ENCODE measurements around the gene AOPEP.

The AOPEP gene

DNA sequence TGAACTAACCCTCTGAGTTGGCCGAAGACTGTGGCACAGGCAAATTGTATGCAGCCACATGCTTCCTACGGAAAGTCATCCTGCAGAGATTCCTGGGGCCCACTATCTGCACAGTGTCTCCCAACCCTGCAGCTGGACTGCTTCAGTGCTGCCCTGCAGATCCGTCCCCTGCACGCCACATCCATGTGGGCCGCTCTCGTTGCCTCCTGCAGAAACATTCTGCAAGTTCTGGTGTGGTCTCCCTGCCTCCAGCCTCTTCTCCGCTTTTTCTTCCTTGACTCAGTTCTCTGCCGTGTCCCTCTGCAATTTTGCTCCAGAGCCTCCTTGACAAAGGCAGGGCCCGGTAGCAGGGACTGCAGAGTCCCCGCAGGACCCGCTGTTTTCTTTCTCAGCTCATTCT, 249.0 kb downstream of the AOPEP start:
- no peak for DNase-seq

DNA sequence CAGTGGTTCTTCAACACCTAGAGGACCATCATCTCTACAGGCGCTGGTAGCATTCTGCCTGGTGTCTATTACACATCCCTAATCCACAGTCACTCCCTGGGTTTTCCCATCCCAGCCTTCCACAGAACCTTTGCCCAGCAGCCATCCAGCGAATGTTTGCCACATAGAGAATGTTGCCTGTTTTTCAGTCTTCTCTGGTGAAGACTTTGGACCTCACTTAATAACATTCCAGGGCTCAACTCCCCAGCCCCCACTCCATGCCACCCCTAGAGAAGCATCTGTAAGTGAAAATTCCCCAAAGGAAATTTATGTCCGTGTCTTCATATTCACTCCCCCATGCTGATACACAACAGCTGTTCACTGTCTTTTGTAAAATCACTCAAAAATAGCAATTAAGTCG, 249.6 kb downstream of the AOPEP start:
- DNase-seq = no peak

DNA sequence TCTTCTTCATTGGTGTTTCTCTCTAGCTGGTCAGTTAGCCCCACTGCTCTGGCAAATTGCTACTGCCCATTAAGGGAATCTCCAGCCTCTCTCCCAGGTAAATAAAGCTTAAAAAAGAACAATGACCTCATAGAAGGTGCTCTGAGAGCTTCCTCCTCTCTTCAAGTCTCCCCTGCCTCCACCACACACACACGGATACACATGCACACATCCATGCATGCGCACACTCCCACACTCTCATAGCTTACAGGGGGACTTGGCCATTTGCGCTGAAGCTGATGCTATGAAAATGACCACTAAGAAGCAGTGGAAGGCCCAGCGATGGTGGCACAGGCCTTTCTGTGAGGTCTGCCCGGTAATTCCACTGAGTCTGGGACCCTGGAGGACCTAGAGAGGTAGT, 250.9 kb downstream of the AOPEP start:
- DNase-seq = no peak

DNA sequence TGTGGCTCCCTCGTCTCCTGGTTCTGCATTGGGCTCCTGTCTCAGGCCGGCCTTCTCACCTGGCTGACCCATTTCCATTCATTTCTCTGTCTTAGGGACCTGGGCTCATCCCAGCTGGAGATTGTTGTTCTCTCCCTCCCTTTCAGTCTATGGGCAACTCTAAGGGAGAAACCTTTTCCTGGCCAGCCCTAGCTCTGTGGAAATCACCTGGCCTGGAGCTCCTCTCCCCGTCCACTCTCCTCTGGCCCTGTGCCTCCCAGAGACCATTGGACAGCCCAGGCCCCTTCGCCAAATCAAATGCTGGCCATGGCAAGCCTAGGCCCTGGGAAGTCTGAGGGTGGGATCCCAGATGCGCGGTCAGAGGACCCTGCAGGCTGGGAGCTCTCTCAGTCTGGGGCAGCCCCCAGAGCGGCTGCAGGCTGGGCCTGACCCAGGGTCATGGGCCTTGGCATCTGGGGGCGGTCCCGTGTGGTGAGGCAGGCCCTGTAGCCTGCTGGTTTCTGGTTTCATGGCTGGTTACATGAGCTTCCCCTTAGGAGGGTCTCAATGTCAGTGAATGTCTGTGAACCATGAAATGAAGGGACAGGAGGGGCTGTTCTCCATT, 253.5 kb downstream of the AOPEP start:
- DNase-seq = no peak

DNA sequence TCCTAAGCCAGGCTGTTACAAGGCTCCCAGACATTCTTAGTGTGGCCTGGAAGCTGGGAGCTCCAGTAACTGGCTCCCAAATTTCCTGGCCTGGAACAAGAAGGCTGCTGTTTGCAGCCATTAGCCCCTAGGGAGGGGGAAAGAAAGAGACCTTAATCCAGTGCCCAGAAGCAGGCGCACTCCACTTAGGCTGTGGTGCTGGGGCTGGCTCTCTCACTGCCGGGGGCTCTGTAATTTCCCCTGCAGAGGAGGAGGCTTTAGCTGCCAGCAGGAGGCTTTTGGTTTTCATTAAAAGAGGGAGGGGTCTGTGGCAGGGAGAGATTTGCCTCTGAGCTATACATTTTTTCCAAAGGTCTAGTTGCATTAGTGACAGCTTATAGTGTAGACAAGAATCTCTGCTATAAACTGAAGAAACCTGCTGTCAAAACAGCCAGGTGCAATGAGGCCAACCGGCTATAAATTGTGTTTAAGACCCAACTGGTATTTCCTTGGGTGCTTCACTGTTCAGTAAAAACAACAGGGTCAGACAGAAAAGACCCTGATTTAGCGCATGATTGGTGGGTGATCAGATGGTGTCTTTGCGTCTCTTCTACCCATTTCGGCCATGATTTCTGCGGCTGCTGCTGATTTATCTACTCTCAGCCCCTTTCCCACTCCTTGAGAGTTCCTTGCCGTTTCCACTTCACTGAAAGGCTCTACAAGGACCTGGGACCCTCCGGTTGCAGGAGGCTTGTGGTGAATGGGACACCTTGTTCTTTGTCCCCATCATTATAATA, 254.6 kb downstream of the AOPEP start:
- no peak for DNase-seq

DNA sequence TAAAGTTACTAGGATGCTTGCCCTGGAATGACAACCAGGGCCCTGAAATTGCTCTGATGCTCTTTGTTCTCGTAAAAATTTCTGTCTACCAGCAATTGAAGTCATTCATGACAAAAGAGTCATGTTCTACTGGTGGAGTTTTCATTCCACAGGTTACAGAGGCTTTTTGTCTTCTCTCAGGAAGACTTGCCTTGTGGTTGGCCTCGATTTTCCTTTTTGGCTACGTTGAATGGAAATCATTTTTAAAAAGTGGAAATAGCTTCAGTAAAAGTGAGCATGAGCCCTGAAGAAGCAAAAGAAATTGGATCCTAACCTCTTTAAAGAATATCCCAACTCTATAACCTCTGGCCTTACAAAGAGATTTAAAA, 255.2 kb downstream of the AOPEP start:
- DNase-seq = no peak

DNA sequence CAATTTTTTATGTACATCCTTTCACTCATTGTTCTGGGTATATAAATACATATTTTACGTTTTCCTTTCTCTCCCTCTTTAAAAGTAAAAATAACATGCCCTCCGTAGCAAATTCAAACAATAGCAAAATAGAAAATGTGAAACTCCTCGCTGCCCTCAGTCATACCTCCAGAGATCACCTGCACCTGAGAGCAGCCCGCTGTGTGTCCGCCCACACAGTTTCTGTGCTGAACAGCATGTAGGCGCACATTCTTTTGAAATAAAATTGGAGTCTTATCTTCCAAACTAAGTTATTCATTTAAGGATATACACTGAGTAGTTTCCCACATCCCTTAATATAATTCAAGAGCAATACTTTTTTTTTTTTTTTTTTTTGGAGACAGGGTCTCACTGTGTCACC, 255.7 kb downstream of the AOPEP start:
- DNase-seq = no peak

DNA sequence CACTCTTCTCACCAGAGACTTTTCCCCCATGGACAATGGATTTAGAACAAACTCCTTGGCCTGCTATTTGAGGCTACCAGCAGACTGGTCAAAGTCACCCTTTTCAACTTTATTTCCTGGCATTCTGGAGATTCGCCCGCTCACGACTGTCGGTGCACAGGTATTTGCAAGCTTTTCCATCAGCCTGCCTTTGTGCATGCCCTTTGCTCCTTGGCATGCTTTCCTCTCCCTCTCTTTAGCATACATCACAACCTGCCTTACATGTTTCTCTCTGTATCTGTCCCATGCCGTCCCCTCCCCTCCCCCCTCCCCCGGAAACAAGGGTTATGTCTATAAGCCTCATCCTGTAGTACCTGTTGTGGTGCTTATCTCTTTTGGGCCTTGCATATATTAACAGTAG, 257.1 kb downstream of the AOPEP start:
- DNase-seq = no peak

DNA sequence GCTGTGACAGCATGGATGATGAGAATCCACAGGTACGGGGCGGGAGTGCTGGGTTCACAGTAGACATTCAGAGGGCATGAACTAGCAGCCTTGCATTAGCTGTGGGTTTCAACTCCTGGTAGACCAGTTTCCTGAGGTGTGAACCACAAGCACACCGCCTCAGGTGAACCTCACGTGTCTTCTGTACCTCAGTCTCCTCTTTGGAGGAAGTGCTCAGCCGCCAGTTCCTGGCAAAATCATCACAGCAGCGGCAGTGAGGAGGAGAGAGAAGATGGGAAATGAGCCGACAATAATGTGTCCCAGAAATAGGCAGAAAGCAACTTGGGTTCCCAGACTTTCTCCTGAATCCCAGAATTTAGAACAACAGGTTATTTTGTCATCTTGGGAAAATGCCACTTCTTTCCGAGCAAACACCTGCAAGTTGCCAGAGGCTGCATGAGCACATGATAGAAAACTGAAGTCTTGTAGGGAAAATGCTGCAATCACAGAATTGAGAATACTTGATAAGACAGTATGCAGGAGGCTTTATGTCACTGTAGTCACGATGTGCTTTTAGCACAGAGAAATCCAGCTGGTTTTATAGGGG, 258.5 kb downstream of the AOPEP start:
- DNase-seq = no peak

DNA sequence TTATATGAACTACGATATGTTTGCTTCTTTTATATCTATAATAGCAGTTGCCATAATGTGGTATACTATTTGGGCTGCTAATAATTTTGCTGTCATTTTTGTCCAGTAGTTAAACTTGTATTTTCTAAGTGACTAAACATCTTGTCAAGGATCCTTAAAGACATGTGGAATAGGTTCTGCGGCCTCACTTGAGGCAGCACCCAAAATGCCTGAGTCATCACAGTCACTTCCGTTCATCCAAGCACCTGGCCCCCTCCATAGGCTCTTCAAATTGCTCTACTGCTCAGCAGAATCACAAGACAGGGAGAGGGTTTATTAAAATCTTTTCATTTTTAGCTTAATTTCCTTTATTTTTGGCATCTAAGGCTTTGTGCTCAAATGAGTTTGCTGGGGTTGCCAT, 259.1 kb downstream of the AOPEP start:
- DNase-seq = no peak

DNA sequence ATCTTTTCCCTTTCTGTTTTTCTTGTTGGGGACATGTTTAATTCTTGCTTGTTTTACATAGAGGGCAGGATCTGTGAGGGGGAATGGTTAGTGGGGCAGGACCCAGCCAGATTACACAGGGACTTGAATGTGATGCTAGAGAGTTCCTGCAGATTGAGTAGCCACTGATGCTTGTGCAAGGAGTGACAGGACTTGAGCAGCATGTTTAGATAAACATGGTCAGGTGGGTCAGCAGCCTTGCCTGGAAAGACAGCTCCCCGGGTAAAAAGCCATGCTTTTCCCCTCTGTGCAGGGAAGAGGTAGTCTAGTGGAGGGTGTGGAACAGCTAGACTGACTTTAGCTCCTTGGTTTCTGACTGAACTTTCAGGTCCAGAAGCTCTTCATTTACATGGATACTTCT, 261.2 kb downstream of the AOPEP start:
- no peak for DNase-seq

DNA sequence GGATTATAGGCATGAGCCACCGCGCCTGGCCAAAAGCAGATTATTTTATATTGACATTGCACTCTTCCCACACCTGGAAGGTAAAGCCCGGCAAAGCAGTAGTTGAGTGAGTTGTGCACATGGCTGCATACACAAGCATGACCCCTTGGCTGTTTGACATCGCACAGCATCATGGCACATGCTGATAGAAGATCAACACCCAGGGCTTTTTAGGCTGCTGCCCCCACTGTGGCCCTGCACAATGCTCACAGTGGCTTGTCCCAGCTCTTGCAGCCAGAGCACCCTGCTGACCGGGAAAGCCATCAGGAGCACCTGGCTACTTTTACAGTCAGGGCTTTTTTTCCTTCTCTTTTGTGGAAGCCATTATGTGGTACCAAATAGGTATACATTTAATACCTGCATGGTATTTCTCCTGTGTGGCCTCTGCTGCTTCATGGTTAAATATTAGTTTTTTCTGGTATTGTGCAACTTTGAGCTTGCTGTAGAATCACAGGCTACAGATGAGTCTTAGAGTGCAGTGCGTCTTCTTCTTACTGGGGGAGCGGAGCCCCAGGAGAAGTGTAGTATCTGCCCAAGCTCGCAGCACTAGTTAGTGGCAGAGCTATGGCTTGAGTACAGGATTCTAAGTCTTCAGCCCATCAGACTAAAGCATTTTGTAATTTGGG, 264.5 kb downstream of the AOPEP start:
- no peak for DNase-seq

DNA sequence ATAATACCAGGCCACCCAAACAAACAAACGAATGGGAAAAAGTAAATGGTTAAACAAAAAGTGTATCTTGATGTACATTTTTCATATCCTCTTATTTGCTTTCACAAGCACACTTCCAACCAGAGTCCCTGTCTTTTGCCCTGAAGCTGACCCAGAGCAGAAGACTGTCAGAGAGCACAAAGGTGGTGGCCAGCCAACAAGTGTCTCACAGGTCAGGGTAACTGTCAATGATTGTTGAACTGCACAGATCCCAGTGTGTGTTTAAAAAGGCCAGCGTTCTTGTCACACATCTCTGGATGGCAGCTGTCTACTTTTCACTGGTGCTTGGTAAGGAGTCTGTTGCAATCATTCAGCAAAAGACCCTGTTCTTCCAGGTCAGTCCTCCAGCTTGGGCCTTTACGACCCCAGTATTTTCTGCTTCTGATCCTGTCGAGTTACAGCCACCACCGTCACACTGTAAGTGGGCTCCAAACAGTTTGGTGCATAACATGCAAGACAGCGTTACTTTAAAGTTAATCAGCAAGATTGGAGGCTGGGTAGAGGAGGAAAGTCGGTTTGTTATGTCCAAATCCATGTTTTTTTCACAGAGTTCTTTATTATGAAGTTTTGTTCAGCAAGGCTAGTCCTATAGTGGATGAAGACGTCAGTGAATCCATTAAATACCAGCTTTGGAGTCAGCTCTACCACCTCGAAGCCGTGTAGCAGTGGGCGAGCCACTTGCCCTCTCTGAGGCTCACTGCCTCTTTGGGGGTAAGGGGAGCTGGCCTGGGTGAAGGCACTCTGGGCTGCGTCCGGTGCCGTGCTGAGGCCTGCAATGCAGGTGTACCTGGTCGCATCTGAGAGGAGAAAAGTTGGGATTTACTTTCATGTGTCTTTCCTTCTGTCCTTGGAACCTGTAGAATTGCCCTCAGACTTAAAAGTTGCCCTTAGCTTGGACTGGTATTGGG, 265.7 kb downstream of the AOPEP start:
- no peak for DNase-seq

DNA sequence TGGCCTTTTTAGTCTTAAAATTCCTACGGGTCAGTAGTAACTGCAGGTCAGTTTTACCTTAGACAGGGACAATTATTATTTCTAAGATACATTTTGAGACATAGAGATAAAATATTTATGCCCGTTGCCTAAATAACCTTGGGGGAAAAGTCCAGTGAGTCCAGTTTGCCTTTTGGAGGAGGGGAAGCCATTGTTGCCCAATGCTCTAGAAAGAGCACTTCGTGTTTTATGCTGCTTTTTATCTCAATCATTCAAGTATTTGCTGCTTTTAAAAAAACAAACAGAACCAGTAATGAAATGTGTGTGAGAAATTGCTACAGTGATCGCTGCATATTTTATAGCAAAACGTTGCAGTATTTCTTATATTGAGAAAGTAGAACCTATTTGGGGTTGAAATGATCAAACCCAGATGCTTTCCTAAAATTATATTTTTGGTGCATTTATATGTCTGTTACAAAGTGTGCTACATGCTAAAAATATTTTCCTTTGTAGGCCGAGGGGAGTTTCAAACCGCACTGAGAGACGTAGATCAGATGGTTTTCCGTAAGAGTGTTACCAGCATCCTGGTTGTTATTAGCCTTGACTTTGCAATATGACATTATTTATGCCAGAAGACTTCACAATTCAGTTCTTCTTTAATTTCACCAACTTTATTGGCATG, 266.8 kb downstream of the AOPEP start:
- no peak for DNase-seq

DNA sequence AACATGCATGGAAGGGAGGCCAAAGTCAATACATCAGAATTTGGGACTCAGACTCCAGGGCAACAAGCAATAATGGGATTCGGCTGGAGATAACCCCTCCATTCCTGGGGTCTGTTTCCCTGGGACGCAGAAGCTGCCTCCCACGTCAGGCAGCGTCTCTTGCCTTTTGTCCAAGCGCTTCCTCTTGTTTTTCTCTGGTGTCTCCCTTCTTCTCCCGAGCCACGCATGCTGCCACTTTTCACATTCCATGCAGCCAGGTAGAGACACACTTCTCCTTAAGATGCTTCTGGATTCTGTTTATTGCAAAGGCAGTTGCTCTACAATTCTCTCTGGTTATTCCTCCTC, 267.3 kb downstream of the AOPEP start:
- DNase-seq = no peak

DNA sequence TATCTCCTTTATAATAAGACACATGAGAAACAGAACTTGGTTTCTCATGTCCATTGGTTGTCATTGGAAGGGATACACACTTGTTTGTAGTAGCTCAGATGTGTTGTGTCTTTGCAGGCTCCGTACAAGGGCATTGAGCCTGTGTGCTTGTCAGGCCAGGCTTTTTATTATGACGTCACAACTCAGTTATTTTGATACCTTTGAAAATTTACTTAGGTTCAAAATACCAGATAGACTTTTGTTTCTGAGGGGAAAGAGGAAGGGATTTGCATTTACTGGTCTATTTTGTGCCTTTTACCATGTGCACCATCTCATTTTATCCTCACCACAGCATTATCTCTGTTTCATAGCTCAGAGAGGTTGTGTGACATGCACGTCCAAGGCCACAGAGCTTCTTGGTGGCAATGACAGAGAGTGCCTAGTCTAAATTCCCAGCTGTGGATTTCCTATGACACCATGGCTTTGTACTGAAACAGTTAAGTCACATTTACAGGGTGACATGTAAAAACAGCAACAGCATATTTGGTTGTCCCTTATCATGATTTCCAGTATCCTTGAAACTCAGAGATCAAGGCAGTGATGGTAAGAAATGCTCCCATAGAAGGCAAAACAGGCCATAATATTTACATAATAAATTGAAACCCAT, 268.7 kb downstream of the AOPEP start:
- DNase-seq = no peak

DNA sequence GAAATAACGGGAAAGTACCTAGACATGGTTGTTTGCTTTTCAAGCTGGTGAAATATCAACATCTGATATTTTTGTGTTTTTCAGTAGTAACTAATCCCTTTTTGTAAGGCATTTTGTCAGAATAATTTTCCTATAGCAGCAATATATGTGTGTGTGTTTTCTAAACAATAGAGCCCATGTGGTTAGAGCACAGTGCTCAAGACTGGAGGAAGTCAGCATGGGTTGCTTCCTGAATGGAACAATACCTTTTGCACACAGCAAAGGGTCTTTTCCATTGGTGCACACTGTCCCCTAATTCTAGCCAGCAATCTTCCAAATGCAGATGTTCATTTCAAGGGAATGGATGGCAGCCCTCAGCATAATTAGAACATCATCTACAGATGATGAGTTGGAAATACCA, 270.1 kb downstream of the AOPEP start:
- DNase-seq = no peak

DNA sequence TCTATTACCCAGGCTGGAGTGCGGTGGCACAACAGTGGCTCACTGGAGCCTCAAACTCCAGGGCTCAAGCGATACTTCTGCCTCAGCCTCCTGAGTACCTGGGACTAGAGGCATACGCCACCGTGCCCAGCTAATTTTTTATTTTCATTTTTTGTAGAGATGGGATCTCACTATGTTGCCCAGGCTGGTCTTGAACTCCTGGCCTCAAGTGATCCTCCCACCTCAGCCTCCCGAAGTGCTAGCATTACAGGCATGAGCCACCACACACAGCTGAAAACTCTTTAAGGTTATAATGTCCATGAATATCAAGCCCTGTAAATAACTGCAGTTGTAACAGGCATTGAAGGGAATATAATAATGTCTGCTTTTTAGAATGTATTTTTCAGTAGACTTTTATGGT, 271.2 kb downstream of the AOPEP start:
- DNase-seq = no peak

DNA sequence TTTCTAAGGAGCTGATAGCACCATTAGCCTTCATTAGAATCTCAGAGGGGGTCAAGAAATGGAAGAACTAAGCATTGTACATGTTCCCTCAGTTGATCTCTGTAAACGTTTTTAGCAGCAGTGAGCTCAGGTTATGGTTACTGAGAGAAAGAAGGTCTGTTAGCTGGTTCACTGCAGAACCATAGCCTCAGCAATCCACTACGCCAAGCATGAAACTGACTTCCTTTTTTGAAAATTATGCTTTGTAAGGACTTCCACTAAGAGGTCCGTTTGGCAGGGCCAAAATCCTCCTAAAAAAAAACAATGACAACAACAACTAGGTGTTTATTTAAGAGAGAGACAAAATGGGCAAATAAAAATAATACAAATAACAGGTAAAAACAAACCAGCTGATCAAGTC, 273.3 kb downstream of the AOPEP start:
- no peak for DNase-seq

DNA sequence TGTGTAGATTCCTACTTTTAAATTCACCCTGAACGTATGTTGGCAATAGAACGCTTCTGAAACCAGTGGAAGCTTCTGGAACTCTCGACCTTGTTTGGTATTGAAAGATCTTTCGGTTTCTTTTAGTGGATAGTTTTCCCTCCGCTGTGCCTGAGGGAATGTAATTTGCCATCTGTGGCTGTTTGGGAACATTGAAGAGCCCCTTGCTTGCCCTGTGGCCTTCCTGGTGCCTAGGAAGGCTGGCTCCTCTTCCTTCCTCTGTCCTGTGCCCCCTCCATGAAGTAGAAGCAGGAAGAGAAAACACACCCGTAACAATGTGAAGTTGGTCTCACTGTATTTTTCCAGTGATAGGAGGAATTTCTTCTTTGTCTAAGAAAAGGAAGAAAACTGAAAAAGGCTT, 274.3 kb downstream of the AOPEP start:
- no peak for DNase-seq

DNA sequence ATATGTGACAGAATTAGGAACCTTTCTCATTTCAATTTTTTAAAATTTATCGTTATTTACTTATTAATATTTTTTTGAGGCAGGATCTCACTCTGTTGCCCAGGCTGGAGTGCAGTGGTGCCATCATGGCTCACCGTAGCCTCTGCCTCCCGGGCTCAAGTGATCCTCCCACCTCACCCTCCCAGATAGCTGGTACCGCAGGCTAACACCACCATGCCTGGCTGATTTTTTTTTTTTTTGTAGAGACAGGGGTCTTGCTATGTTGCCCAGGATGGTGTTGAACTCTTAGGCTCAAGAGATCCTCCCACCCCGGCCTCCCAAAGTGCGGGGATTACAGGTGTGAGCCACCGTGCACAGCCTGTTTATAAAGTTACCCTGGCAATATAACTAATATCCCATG, 275.2 kb downstream of the AOPEP start:
- DNase-seq = no peak
